ENCODE results near the gene GCSH.

The GCSH gene

GRCh38 chr16:81095953-81096714 is at the start of gene GCSH:
GCSH (minus strand) TSS chr16:81096395; CDS start chr16:81096278, 117 bp downstream.
- Mint-ChIP-seq H3K4me3 (peak within 1 kb of the TSS; percentile 74), H3K27me3 (ENCODE audit: low read depth) (no peaks in the 10 kb centered on the region), H3K9me3 (no peaks in the 10 kb centered on the region), H3K27ac (peak within 1 kb of the TSS; percentile 11), H3K36me3 (ENCODE audit: low read depth) (no peaks in the 10 kb centered on the region), H3K4me1 (ENCODE audit: low read depth) (peaks cover 6% of the 10 kb centered on the region)

- Mint-ChIP-seq H3K9me3 (no peaks in the 10 kb centered on the region), H3K27me3 (ENCODE audit: low read depth) (no peaks in the 10 kb centered on the region), H3K4me3 (no peak overlapping the region), H3K4me1 (ENCODE audit: low read depth) (no peaks in the 10 kb centered on the region), H3K36me3 (ENCODE audit: low read depth) (no peaks in the 10 kb centered on the region), H3K27ac (no peak overlapping the region)
These were observed 47.8 kb upstream of the GCSH start for GRCh38 chr16:81143921-81144471.

GRCh38 chr16:81142864-81143263 is 46.7 kb upstream of the GCSH start:
- Mint-ChIP-seq H3K4me1 (ENCODE audit: low read depth) (no peaks in the 10 kb centered on the region), H3K27ac (no peak overlapping the region), H3K9me3 (no peaks in the 10 kb centered on the region), H3K4me3 (no peak overlapping the region), H3K27me3 (ENCODE audit: low read depth) (no peaks in the 10 kb centered on the region), H3K36me3 (ENCODE audit: low read depth) (no peaks in the 10 kb centered on the region)

GRCh38 chr16:81140930-81141780 is 45.0 kb upstream of the GCSH start:
- H3K36me3 Mint-ChIP-seq (ENCODE audit: low read depth): no peaks in the 10 kb centered on the region
- H3K4me1 Mint-ChIP-seq (ENCODE audit: low read depth): no peaks in the 10 kb centered on the region
- H3K27me3 Mint-ChIP-seq (ENCODE audit: low read depth): no peaks in the 10 kb centered on the region
- no peak overlapping the region for H3K27ac Mint-ChIP-seq
- H3K4me3 Mint-ChIP-seq: no peak overlapping the region
- H3K9me3 Mint-ChIP-seq: no peaks in the 10 kb centered on the region

- H3K27ac Mint-ChIP-seq: no peak overlapping the region
- no peaks in the 10 kb centered on the region for H3K36me3 Mint-ChIP-seq (ENCODE audit: low read depth)
- H3K4me3 Mint-ChIP-seq: no peak overlapping the region
- H3K4me1 Mint-ChIP-seq (ENCODE audit: low read depth): no peaks in the 10 kb centered on the region
- no peaks in the 10 kb centered on the region for H3K27me3 Mint-ChIP-seq (ENCODE audit: low read depth)
- H3K9me3 Mint-ChIP-seq: no peaks in the 10 kb centered on the region
These were observed 42.8 kb upstream of the GCSH start for GRCh38 chr16:81138831-81139557.

GRCh38 chr16:81137754-81138153 is 41.6 kb upstream of the GCSH start:
- no peak overlapping the region for H3K27ac Mint-ChIP-seq
- H3K9me3 Mint-ChIP-seq: no peaks in the 10 kb centered on the region
- H3K4me3 Mint-ChIP-seq: no peak overlapping the region
- no peaks in the 10 kb centered on the region for H3K27me3 Mint-ChIP-seq (ENCODE audit: low read depth)
- H3K36me3 Mint-ChIP-seq (ENCODE audit: low read depth): no peaks in the 10 kb centered on the region
- H3K4me1 Mint-ChIP-seq (ENCODE audit: low read depth): no peaks in the 10 kb centered on the region

GRCh38 chr16:81136390-81137335 is 40.5 kb upstream of the GCSH start:
- H3K36me3 Mint-ChIP-seq (ENCODE audit: low read depth): no peaks in the 10 kb centered on the region
- H3K9me3 Mint-ChIP-seq: no peaks in the 10 kb centered on the region
- no peaks in the 10 kb centered on the region for H3K4me1 Mint-ChIP-seq (ENCODE audit: low read depth)
- H3K27ac Mint-ChIP-seq: no peak overlapping the region
- no peak overlapping the region for H3K4me3 Mint-ChIP-seq
- H3K27me3 Mint-ChIP-seq (ENCODE audit: low read depth): no peaks in the 10 kb centered on the region

GRCh38 chr16:81130126-81130525 is 33.9 kb upstream of the GCSH start:
- H3K36me3 Mint-ChIP-seq (ENCODE audit: low read depth): no peaks in the 10 kb centered on the region
- no peaks in the 10 kb centered on the region for H3K4me1 Mint-ChIP-seq (ENCODE audit: low read depth)
- H3K27ac Mint-ChIP-seq: no peak overlapping the region
- H3K27me3 Mint-ChIP-seq (ENCODE audit: low read depth): no peaks in the 10 kb centered on the region
- H3K4me3 Mint-ChIP-seq: no peak overlapping the region
- no peaks in the 10 kb centered on the region for H3K9me3 Mint-ChIP-seq

GRCh38 chr16:81128726-81129524 is 32.7 kb upstream of the GCSH start:
- Mint-ChIP-seq H3K9me3 (no peaks in the 10 kb centered on the region), H3K4me1 (ENCODE audit: low read depth) (no peaks in the 10 kb centered on the region), H3K27me3 (ENCODE audit: low read depth) (no peaks in the 10 kb centered on the region), H3K27ac (no peak overlapping the region), H3K36me3 (ENCODE audit: low read depth) (no peaks in the 10 kb centered on the region), H3K4me3 (no peak overlapping the region)

GRCh38 chr16:81127051-81127450 is 30.9 kb upstream of the GCSH start:
- Mint-ChIP-seq H3K4me3 (no peak overlapping the region), H3K27me3 (ENCODE audit: low read depth) (no peaks in the 10 kb centered on the region)

GRCh38 chr16:81123092-81123852 is 27.1 kb upstream of the GCSH start:
- no peaks in the 10 kb centered on the region for H3K4me1 Mint-ChIP-seq (ENCODE audit: low read depth)
- H3K27ac Mint-ChIP-seq: no peak overlapping the region
- no peaks in the 10 kb centered on the region for H3K27me3 Mint-ChIP-seq (ENCODE audit: low read depth)
- H3K4me3 Mint-ChIP-seq: no peak overlapping the region
- H3K36me3 Mint-ChIP-seq (ENCODE audit: low read depth): no peaks in the 10 kb centered on the region
- no peaks in the 10 kb centered on the region for H3K9me3 Mint-ChIP-seq

More at GRCh38 chr16:81127051-81127450, 30.9 kb upstream of the GCSH start:
- Mint-ChIP-seq H3K4me1 (ENCODE audit: low read depth) (no peaks in the 10 kb centered on the region), H3K27ac (no peak overlapping the region), H3K36me3 (ENCODE audit: low read depth) (no peaks in the 10 kb centered on the region), H3K9me3 (no peaks in the 10 kb centered on the region)

- H3K9me3 Mint-ChIP-seq: no peaks in the 10 kb centered on the region
- H3K27ac Mint-ChIP-seq: no peak overlapping the region
- no peaks in the 10 kb centered on the region for H3K4me1 Mint-ChIP-seq (ENCODE audit: low read depth)
- H3K27me3 Mint-ChIP-seq (ENCODE audit: low read depth): no peaks in the 10 kb centered on the region
- no peak overlapping the region for H3K4me3 Mint-ChIP-seq
- no peaks in the 10 kb centered on the region for H3K36me3 Mint-ChIP-seq (ENCODE audit: low read depth)
These were observed 25.3 kb upstream of the GCSH start for GRCh38 chr16:81121474-81121990.

All from T-helper 1 cell treated with Interleukin-12 subunit alpha and Interleukin-12 subunit beta and Interleukin-4 antibody, amounts not matched to agents 30 μg/mL and 1 μg/mL, for 36 hours (primary cell).